Measurements from ENCODE around the gene OSBPL5. TPM values are rescaled to one million over a fixed set of nuclear protein-coding genes. Genes with fewer than 3 reads are reported as not detected.
"Not testable (repeated sequence)": the region's sequence is repeated elsewhere in the genome, so short reads cannot be mapped to it uniquely, and the experiment has no call there.

The OSBPL5 gene
- polyA plus RNA-seq, 3 donors, result 3.1 to 30.3 (median 6.8) TPM

- WGBS (ENCODE audit: insufficient coverage), result no CpG with 5 or more reads among the region's 3 CpGs
- Histone ChIP-seq H3K79me2 (ENCODE audit: insufficient read depth, low read length) (peaks cover 1% of the 10 kb centered on the region), H2AFZ (ENCODE audit: insufficient read depth, low read depth, low read length, poor library complexity, severe bottlenecking) (no peak overlapping the region), H3K36me3 (replicated peaks in 1 of 2; ENCODE audit: control insufficient read depth in 1 of 2, insufficient read depth in 2 of 2, low read length in 2 of 2) (peaks cover 15 to 36% of the 10 kb centered on the region in 2 donors), H3K9ac (ENCODE audit: insufficient read depth, low read length, poor library complexity, severe bottlenecking) (no peak overlapping the region), H3K4me2 (replicated peaks; ENCODE audit: extremely low read depth, low read length, poor library complexity, severe bottlenecking) (no peak overlapping the region), H3K4me3 (replicated peaks in 1 of 3; ENCODE audit: low read depth in 2 of 3, low read length in 3 of 3) (no peak overlapping the region), H3K27ac (ENCODE audit: low read depth in 1 of 2, low read length in 2 of 2) (peak overlapping the region in 1 of 2 donors; percentile 50), H3K4me1 (ENCODE audit: control insufficient read depth in 1 of 2, insufficient read depth in 2 of 2, low read length in 2 of 2) (peaks cover 34 to 52% of the 10 kb centered on the region in 2 donors), H3K9me3 (replicated peaks in 1 of 2; ENCODE audit: control insufficient read depth in 1 of 2, insufficient read depth in 1 of 2, low read length in 2 of 2) (no peaks in the 10 kb centered on the region), H3K27me3 (ENCODE audit: control insufficient read depth in 2 of 2, insufficient read depth in 2 of 2, low read length in 2 of 2) (no peaks in the 10 kb centered on the region), H4K20me1 (ENCODE audit: insufficient read depth, low read length) (no peaks in the 10 kb centered on the region)
- intact Hi-C loops (cut with micrococcal nuclease), result loop anchor here in 1 of 2 donors (10.0 kb wide), 1 partner anchor 99 kb away; the partner anchor contains the start of gene MRGPRG
- H3K9me3 Mint-ChIP-seq, result peaks cover 4 to 10% (median 6%) of the 10 kb centered on the region in 7 donors
- no peak for DNase-seq
- H3K4me3 Mint-ChIP-seq, result no peak overlapping the region
- no peak for TF ChIP-seq CTCF (IDR thresholded peaks at IDR 0.05)
- peaks cover 23 to 55% of the 10 kb centered on the region in 2 donors for H3K36me3 Mint-ChIP-seq
- H3K27me3 Mint-ChIP-seq (ENCODE audit: low read depth in 3 of 3), result peaks cover 0 to 2% (median 1%) of the 10 kb centered on the region in 3 donors
- peaks cover 38% of the 10 kb centered on the region for H3K4me1 Mint-ChIP-seq
- peak overlapping the region in 4 of 7 donors; percentile 16 to 48 (median 26) for H3K27ac Mint-ChIP-seq
These were observed 49.8 kb downstream of the OSBPL5 start for GRCh38 chr11:3115321-3115720.

- not testable (repeated sequence) for H3K27me3 Mint-ChIP-seq (ENCODE audit: low read depth in 3 of 3); H4K20me1 ChIP-seq (ENCODE audit: insufficient read depth, low read length); H3K27ac ChIP-seq (ENCODE audit: low read depth in 1 of 2, low read length in 2 of 2); H3K9me3 ChIP-seq (replicated peaks in 1 of 2; ENCODE audit: control insufficient read depth in 1 of 2, insufficient read depth in 1 of 2, low read length in 2 of 2); H3K9me3 Mint-ChIP-seq; H3K4me3 Mint-ChIP-seq; H2AFZ ChIP-seq (ENCODE audit: insufficient read depth, low read depth, low read length, poor library complexity, severe bottlenecking); H3K27me3 ChIP-seq (ENCODE audit: control insufficient read depth in 2 of 2, insufficient read depth in 2 of 2, low read length in 2 of 2); DNase-seq; H3K9ac ChIP-seq (ENCODE audit: insufficient read depth, low read length, poor library complexity, severe bottlenecking); H3K4me2 ChIP-seq (replicated peaks; ENCODE audit: extremely low read depth, low read length, poor library complexity, severe bottlenecking); H3K79me2 ChIP-seq (ENCODE audit: insufficient read depth, low read length); H3K4me3 ChIP-seq (replicated peaks in 1 of 3; ENCODE audit: low read depth in 2 of 3, low read length in 3 of 3)
- Histone ChIP-seq H3K36me3 (replicated peaks in 1 of 2; ENCODE audit: control insufficient read depth in 1 of 2, insufficient read depth in 2 of 2, low read length in 2 of 2) (peaks cover 7 to 36% of the 10 kb centered on the region in 2 donors), H3K4me1 (ENCODE audit: control insufficient read depth in 1 of 2, insufficient read depth in 2 of 2, low read length in 2 of 2) (peaks cover 34 to 54% of the 10 kb centered on the region in 2 donors)
- H3K36me3 Mint-ChIP-seq, result peaks cover 17 to 55% of the 10 kb centered on the region in 2 donors
- H3K27ac Mint-ChIP-seq, result peak overlapping the region in 1 of 7 donors; percentile 46
- intact Hi-C loops (cut with micrococcal nuclease), result loop anchor here (5.0 to 10.0 kb wide), 2 partner anchors 49 to 101 kb away; partner anchors contain the start of gene MRGPRG (in 1 of the 2)
- H3K4me1 Mint-ChIP-seq, result peaks cover 40% of the 10 kb centered on the region
These were observed 51.4 kb downstream of the OSBPL5 start for GRCh38 chr11:3113661-3114060.
